T-helper 2 cell treated with Interferon-gamma antibody and Interleukin-4, amounts not matched to agents 5 μg/mL and 100 μg/mL, for 36 hours (primary cell): ENCODE measurements around the gene RBMS1.

Experiments used
- DNase-seq: peaks from one replicate; pipeline ENCODE4 v3.0.0; 2021; ENCODE audit warnings: low spot score
- H3K27ac Mint-ChIP-seq: one replicate; pipeline ENCODE4 v1.8.0; 2021; ENCODE audit warnings: mild to moderate bottlenecking, mixed read lengths
- H3K27me3 Mint-ChIP-seq: one replicate; pipeline ENCODE4 v1.8.0; 2021; ENCODE audit warnings: low read depth, mixed read lengths
- H3K36me3 Mint-ChIP-seq: one replicate; pipeline ENCODE4 v1.8.0; 2021; ENCODE audit warnings: low read depth, mixed read lengths
- H3K4me1 Mint-ChIP-seq: one replicate; pipeline ENCODE4 v1.8.0; 2021; ENCODE audit warnings: low read depth, mixed read lengths
- H3K4me3 Mint-ChIP-seq: one replicate; pipeline ENCODE4 v1.8.0; 2022; ENCODE audit warnings: mild to moderate bottlenecking, moderate library complexity, mixed read lengths
- H3K9me3 Mint-ChIP-seq: one replicate; pipeline ENCODE4 v1.8.0; 2021; ENCODE audit warnings: mixed read lengths

Gene RBMS1

GRCh38 chr2:160245614-160246155 is 247.9 kb downstream of the RBMS1 start:
- no peaks in the 10 kb centered on the region for H3K9me3 Mint-ChIP-seq
- H3K4me1 Mint-ChIP-seq, result no peaks in the 10 kb centered on the region
- no peak overlapping the region for H3K27ac Mint-ChIP-seq
- DNase-seq, result no peak
- H3K27me3 Mint-ChIP-seq, result peaks cover 3% of the 10 kb centered on the region
- H3K4me3 Mint-ChIP-seq, result no peak overlapping the region
- H3K36me3 Mint-ChIP-seq, result no peaks in the 10 kb centered on the region

GRCh38 chr2:160242893-160243564 is 250.6 kb downstream of the RBMS1 start:
- Mint-ChIP-seq H3K9me3 (no peaks in the 10 kb centered on the region), H3K4me1 (no peaks in the 10 kb centered on the region), H3K4me3 (no peak overlapping the region), H3K36me3 (no peaks in the 10 kb centered on the region), H3K27me3 (peaks cover 1% of the 10 kb centered on the region), H3K27ac (no peak overlapping the region)
- DNase-seq, result no peak

DNA sequence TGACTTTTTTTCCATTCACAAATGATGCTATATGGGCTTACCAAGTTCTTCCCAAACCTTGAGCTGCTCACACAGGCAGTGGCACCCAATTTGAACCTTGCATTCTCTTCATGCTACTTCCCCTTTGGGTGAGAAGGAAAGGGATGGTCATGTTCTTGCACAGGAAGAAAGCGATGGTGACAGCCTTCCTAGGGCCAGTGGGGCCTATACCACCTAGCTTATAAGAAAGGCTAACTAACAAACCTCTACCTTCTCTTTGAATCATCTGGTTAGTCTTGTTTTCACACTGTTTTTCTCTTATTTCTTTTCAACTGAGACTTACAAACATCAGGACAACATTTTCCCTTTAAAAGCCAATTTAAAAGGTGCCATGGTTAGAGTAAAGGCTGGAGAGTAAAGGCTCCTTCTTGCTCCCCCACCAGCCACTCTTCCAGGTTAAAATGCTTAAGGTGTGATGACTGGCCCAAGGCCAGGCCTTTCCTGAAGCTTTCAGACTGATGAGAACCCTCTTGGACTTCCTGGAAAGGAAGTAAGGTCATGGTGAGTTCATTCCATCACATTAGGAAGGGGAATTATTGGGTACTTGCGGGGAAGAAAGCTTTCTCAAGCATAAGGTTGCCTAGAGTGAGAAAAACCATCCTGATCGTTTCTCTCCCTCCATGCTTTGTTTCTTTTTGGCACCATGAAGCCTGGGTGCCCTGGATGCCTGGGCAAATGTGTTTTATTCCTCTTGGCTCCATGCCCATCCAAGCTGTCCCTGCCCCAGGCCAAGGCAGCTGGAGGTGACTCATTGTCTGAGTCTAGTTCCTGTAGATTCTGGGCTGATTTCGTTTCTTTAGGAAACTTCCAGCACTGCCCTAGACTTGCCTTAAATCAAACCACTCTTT is 252.1 kb downstream of the RBMS1 start:
- no peaks in the 10 kb centered on the region for H3K9me3 Mint-ChIP-seq
- no peaks in the 10 kb centered on the region for H3K4me1 Mint-ChIP-seq
- H3K4me3 Mint-ChIP-seq, result no peak overlapping the region
- H3K27me3 Mint-ChIP-seq, result peaks cover 8% of the 10 kb centered on the region
- H3K27ac Mint-ChIP-seq, result no peak overlapping the region
- no peak for DNase-seq
- no peaks in the 10 kb centered on the region for H3K36me3 Mint-ChIP-seq

DNA sequence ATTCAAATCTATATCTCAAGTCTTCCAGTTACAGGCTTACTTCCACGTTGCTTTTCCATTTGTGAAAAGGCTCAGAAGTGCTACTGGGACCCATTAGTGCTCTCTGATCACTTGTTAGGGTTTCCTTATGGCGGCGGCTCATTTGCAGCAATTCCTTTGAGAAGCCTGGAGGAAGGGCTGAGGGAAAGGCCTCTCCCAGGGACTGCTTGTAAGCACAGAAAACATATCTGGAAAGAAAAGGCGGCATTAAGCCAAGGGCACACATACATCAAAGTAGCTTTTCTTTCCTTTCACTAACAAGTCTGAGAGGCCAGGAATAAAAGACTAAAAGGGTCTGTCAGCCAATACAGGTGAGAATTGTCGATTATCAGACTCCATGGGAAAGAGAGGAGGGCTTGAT is 254.2 kb downstream of the RBMS1 start:
- Mint-ChIP-seq H3K27ac (no peak overlapping the region), H3K4me3 (no peak overlapping the region), H3K9me3 (no peaks in the 10 kb centered on the region), H3K27me3 (peaks cover 10% of the 10 kb centered on the region), H3K36me3 (no peaks in the 10 kb centered on the region), H3K4me1 (no peaks in the 10 kb centered on the region)
- DNase-seq, result no peak

DNA sequence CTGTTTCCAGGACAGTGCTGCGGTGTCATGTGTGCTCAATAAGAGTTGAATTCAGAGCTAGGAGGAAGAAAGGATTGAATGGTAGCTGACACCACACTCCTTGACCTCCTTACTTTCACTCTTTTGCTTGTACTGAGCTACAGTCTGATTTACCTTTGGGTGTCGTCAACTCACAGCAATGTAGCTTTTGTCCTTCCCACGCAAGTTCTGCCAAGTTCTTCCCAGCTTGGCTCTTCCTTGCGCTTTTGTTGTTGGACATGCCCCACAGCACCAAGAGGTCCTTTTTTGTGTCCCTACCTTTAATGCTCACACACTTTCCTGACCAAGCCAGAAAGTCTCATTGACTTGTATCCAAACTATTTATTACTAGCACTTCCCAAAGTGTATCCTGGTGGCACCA is 255.2 kb downstream of the RBMS1 start:
- Mint-ChIP-seq H3K4me1 (no peaks in the 10 kb centered on the region), H3K27ac (no peak overlapping the region), H3K27me3 (peaks cover 10% of the 10 kb centered on the region), H3K4me3 (no peak overlapping the region), H3K36me3 (no peaks in the 10 kb centered on the region), H3K9me3 (no peaks in the 10 kb centered on the region)
- no peak for DNase-seq

DNA sequence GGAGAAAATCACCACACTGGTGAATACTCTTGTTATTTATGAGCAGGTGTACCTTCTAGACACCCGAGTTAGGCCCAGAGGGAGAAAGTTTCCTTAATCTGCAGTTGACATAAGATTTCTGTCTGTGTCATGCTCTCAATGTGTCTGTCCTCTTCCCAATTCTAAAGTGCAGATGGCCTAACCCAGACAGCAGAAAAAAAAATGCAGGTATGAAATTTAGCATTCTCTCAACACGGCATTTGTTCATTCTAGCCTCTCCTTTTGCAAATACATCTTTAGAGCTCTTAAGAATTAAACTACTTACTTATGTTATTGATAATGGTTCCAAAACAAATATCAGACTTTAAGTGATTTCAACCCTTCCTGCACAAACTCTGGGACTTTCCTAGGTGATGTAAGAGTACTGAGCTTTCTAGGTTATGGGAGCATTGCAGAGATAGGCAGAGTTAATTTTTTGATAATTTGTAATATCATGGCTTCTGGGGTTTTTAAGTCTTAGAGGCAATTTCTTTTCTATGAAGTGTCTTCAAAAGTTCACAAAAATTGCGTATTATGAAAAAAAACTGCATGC is 260.6 kb downstream of the RBMS1 start:
- Mint-ChIP-seq H3K36me3 (no peaks in the 10 kb centered on the region), H3K27ac (no peak overlapping the region)

GRCh38 chr2:160229591-160229990 is 264.0 kb downstream of the RBMS1 start:
- Mint-ChIP-seq H3K27ac (no peak overlapping the region), H3K27me3 (peaks cover 5% of the 10 kb centered on the region), H3K36me3 (no peaks in the 10 kb centered on the region), H3K9me3 (no peaks in the 10 kb centered on the region), H3K4me1 (peaks cover 2% of the 10 kb centered on the region), H3K4me3 (no peak overlapping the region)
- DNase-seq, result no peak

More for the DNA sequence above, 260.6 kb downstream of the RBMS1 start:
- Mint-ChIP-seq H3K9me3 (no peaks in the 10 kb centered on the region), H3K27me3 (peaks cover 9% of the 10 kb centered on the region), H3K4me1 (no peaks in the 10 kb centered on the region), H3K4me3 (no peak overlapping the region)
- DNase-seq, result no peak

DNA sequence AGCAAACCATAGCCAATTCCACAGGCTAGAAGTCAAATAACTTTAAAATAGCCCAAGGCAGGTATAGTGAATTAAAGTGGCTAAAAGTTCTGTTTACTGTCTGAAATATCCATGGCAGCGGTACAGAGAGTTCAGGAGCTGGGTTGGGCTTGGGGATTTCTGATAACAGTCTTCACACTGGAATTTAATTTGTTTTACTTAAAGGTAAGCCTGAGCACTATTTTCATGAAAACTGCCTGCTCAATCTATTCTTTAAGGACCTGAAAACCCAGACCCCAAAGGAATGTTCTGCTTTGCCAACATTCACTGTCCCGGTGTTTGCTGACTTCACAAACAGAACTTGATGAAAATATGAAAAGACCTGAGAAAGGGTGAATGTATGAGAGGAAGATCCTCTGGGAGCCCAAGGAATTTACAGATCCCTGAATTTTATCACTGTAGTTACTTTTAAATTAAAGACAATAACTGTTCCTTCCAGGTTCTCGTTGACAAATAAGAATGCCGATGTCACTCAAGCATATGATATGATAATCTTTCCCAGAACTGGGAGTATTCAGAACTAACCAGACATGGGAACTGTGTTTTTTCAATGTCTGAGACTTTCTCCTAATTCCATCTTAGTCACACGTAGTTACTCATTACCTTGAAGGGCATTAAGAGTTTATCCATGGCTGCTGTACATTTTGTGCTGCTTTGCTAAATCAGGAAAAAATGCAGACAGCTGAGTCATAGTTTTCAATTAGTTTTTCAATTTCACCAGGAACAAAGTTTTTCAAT is 265.3 kb downstream of the RBMS1 start:
- Mint-ChIP-seq H3K27ac (no peak overlapping the region), H3K36me3 (no peaks in the 10 kb centered on the region), H3K9me3 (no peaks in the 10 kb centered on the region), H3K4me1 (peaks cover 8% of the 10 kb centered on the region), H3K4me3 (no peak overlapping the region), H3K27me3 (peaks cover 5% of the 10 kb centered on the region)
- DNase-seq, result no peak

- Mint-ChIP-seq H3K36me3 (no peaks in the 10 kb centered on the region), H3K4me3 (no peak overlapping the region), H3K27ac (no peak overlapping the region), H3K9me3 (no peaks in the 10 kb centered on the region), H3K4me1 (peaks cover 14% of the 10 kb centered on the region), H3K27me3 (peaks cover 5% of the 10 kb centered on the region)
- no peak for DNase-seq
Measured at GRCh38 chr2:160227293-160227915, 266.2 kb downstream of the RBMS1 start.

- Mint-ChIP-seq H3K27me3 (peaks cover 5% of the 10 kb centered on the region), H3K4me3 (no peak overlapping the region), H3K36me3 (no peaks in the 10 kb centered on the region), H3K4me1 (peaks cover 16% of the 10 kb centered on the region), H3K27ac (no peak overlapping the region), H3K9me3 (no peaks in the 10 kb centered on the region)
- no peak for DNase-seq
Measured at GRCh38 chr2:160226367-160226766, 267.2 kb downstream of the RBMS1 start.

DNA sequence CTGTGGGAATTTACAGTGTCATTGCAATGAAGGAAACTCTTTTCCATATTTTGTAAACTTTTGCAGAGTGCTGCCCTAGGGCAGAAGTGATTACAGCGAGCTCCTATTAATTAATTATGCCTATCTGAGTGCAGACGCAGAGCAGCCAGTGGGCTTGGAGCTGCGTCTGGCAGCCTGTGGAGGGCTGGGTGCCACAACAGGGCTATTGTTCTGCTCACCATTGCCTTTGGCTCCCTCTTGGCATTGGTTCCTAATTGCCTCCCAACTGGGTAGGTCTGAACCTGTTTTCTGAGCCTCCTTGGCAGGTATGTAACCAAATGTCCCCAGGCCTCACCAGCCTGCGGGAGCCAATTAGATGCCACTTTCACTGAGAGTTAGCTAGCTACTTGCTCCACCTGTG is 267.9 kb downstream of the RBMS1 start:
- peaks cover 5% of the 10 kb centered on the region for H3K27me3 Mint-ChIP-seq
- no peak overlapping the region for H3K4me3 Mint-ChIP-seq
- DNase-seq, result no peak
- no peak overlapping the region for H3K27ac Mint-ChIP-seq
- peaks cover 22% of the 10 kb centered on the region for H3K4me1 Mint-ChIP-seq
- H3K36me3 Mint-ChIP-seq, result no peaks in the 10 kb centered on the region
- no peaks in the 10 kb centered on the region for H3K9me3 Mint-ChIP-seq

DNA sequence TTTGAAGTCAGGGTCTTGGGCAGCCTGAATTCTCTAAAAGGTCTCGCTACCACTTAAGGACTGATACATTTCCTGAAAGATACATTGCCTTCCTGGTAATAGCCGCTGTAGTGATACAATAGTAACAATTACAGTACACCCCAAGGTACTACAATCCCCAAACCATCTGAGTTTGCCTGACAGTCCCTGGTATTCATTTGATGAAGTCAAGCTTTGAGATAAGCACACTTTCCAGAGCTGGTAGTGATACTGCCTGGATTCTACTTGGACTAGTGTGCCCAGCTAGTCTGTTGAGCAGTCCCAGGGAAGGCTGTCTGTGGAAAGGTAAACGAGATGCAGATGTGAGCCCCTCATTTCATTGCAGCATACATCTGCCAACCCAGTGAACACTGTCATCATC is 269.1 kb downstream of the RBMS1 start:
- peaks cover 31% of the 10 kb centered on the region for H3K4me1 Mint-ChIP-seq
- peaks cover 5% of the 10 kb centered on the region for H3K27me3 Mint-ChIP-seq
- H3K9me3 Mint-ChIP-seq, result no peaks in the 10 kb centered on the region
- no peak overlapping the region for H3K27ac Mint-ChIP-seq
- no peak overlapping the region for H3K4me3 Mint-ChIP-seq
- DNase-seq, result no peak
- H3K36me3 Mint-ChIP-seq, result no peaks in the 10 kb centered on the region

DNA sequence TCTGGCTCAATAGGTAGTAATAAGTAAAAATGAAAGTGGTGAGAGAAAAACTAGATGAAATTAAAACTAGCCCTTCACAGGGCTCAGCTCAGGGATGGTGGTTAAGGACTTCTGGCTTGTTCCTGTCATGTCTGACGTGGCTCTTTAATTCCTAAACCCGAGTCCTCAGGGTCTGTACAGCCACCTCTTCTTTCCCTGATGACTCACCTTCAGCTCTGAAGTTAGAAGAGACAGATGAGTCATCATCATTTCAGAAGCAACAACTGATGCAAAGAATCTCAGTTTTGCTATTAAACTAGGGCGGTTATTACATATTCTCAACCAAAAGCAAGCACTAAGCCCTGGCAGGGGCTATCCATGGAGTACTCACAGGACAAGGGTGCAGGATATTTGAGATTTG is 269.5 kb downstream of the RBMS1 start:
- H3K27me3 Mint-ChIP-seq, result peaks cover 5% of the 10 kb centered on the region
- H3K4me3 Mint-ChIP-seq, result peak overlapping the region; percentile 7
- peak; percentile 57 for DNase-seq
- H3K27ac Mint-ChIP-seq, result no peak overlapping the region
- H3K4me1 Mint-ChIP-seq, result peaks cover 33% of the 10 kb centered on the region
- no peaks in the 10 kb centered on the region for H3K36me3 Mint-ChIP-seq
- no peaks in the 10 kb centered on the region for H3K9me3 Mint-ChIP-seq
